GM12878 (cell line): ENCODE results near the gene HNRNPH3. TPM values are rescaled to one million over a fixed set of nuclear protein-coding genes. Genes with fewer than 3 reads are reported as not detected.

Source experiments
- ATAC-seq: fragments of 200-7000 bp; cut with Tn5 transposase; 3 replicates; pipeline ENCODE4 v1.9.1; 2020; ENCODE audit warnings: mild to moderate bottlenecking, moderate library complexity
- BruUV-seq: library from RNA; stranded (reverse); fragments of 400-500 nt; replicated peaks from 2 replicates; lab custom pipeline; 2021; lab: Mats Ljungman, UMichigan
- CTCF ChIA-PET: fragments of 300-600 bp; sonication (Branson Sonifier 250); formaldehyde crosslinking; extraction: SDS; loops from one replicate; lab custom pipeline; 2021; ENCODE audit warnings: inconsistent platforms; lab: Yijun Ruan, JAX
- POLR2A ChIA-PET: fragments of 350-600 bp; formaldehyde crosslinking; extraction: SDS; loops from one replicate; lab custom pipeline; 2021; ENCODE audit warnings: inconsistent platforms; lab: Charles Lee
- RAD21 ChIA-PET: fragments of 300-600 bp; sonication (Branson Sonifier 250); formaldehyde crosslinking; loops from one replicate; lab custom pipeline; 2023; ENCODE audit warnings: antibody characterized with exemption; ENCODE audit not compliant: unreplicated experiment; lab: Charles Lee
- SMC1A ChIA-PET: fragments of 300-600 bp; sonication (Branson Sonifier 250); formaldehyde crosslinking; loops from one replicate; lab custom pipeline; 2023; ENCODE audit not compliant: unreplicated experiment, uncharacterized antibody; lab: Charles Lee
- DNase-seq: peaks from one replicate; pipeline ENCODE4 v3.0.0-alpha.2; 2011; ENCODE audit warnings: low read depth, low spot score
- FAIRE-seq: peaks from 3 replicates; lab custom pipeline; 2011; peaks lifted over from hg19 to GRCh38; lab: Jason Lieb, UNC
- H2AFZ ChIP-seq: 2 replicates; pipeline ENCODE4 v1.6.0; 2011; ENCODE audit warnings: low read depth, low read length, control low read depth; ENCODE audit not compliant: control insufficient read depth
- H3K27ac ChIP-seq: 2 replicates; pipeline ENCODE4 v1.5.1; 2011; ENCODE audit warnings: control low read depth; ENCODE audit not compliant: control insufficient read depth, insufficient read depth
- H3K27me3 ChIP-seq, 2 experiments: replicated peaks in 1 of 2; 2 replicates each; pipeline versions ENCODE4 v1.6.0 to v1.6.1; 2011; ENCODE audit warnings: low read length in 1 of 2; ENCODE audit not compliant: control insufficient read depth in 2 of 2, insufficient read depth in 2 of 2
- H3K36me3 ChIP-seq, 2 experiments: 2 replicates each; pipeline ENCODE4 v1.5.1; 2011; ENCODE audit warnings: low read length in 1 of 2; ENCODE audit not compliant: control insufficient read depth in 2 of 2, insufficient read depth in 2 of 2
- H3K4me1 ChIP-seq: 2 replicates; pipeline ENCODE4 v1.6.1; 2011; ENCODE audit warnings: mild to moderate bottlenecking, low read length, moderate library complexity, mixed read lengths; ENCODE audit not compliant: control insufficient read depth, insufficient read depth
- H3K4me2 ChIP-seq: 2 replicates; pipeline ENCODE4 v1.6.0; 2011; ENCODE audit warnings: control low read depth; ENCODE audit not compliant: control insufficient read depth, insufficient read depth
- H3K4me3 ChIP-seq: fragments of 200-600 bp; sonication (generic); 2 replicates; pipeline ENCODE4 v1.5.1; 2016
- H3K79me2 ChIP-seq: 2 replicates; pipeline ENCODE4 v1.6.0; 2011; ENCODE audit warnings: low read length; ENCODE audit not compliant: control insufficient read depth, insufficient read depth
- H3K9ac ChIP-seq: 2 replicates; pipeline ENCODE4 v1.8.0; 2011; ENCODE audit warnings: low read length, control low read depth, mixed read lengths; ENCODE audit not compliant: control insufficient read depth, insufficient read depth
- H3K9me3 ChIP-seq: replicated peaks from 3 replicates; pipeline ENCODE4 v1.5.1; 2011; ENCODE audit warnings: mild to moderate bottlenecking, low read length; ENCODE audit not compliant: control insufficient read depth, insufficient read depth
- H4K20me1 ChIP-seq: 2 replicates; pipeline ENCODE4 v1.6.0; 2011; ENCODE audit not compliant: control insufficient read depth, insufficient read depth
- ATF7 ChIP-seq: fragments of 450-650 bp; IDR thresholded peaks from 2 replicates; pipeline ENCODE4 v1.6.1; 2016; ENCODE audit warnings: low read depth, mild to moderate bottlenecking
- CBX3 ChIP-seq: fragments of 200-600 bp; sonication (generic); IDR thresholded peaks from 2 replicates; pipeline ENCODE4 v1.6.1; 2016; ENCODE audit warnings: low read depth, borderline replicate concordance
- CEBPB ChIP-seq, 2 experiments: fragments of 150-350 bp in 1 of 2; IDR thresholded peaks; 2 replicates each; pipeline ENCODE4 v1.6.1; 2012 to 2014; ENCODE audit warnings: low read depth in 2 of 2, low read length in 2 of 2, borderline replicate concordance in 1 of 2, inconsistent platforms in 1 of 2
- FOXM1 ChIP-seq: IDR thresholded peaks from 2 replicates; pipeline ENCODE4 v1.6.1; 2012; ENCODE audit warnings: low read depth, mild to moderate bottlenecking, inconsistent platforms, low read length, moderate library complexity
- NRF1 ChIP-seq: conservative IDR thresholded peaks from 2 replicates; pipeline ENCODE4 v1.6.1; 2011; ENCODE audit warnings: mild to moderate bottlenecking, low read depth, low read length, improper control_type of control experiment
- SMARCA5 ChIP-seq: fragments of 450-650 bp; IDR thresholded peaks from 2 replicates; pipeline ENCODE4 v1.6.1; 2017; ENCODE audit warnings: mild to moderate bottlenecking
- SP1 ChIP-seq: IDR thresholded peaks from one replicate; pipeline ENCODE4 v1.6.1; 2011; ENCODE audit warnings: low read depth, low read length
- SPI1 ChIP-seq: IDR thresholded peaks from 2 replicates; pipeline ENCODE4 v1.6.1; 2011; ENCODE audit warnings: low read depth, mild to moderate bottlenecking, low read length, moderate library complexity, borderline replicate concordance; ENCODE audit not compliant: insufficient read depth
- TCF7 ChIP-seq: IDR thresholded peaks from 2 replicates; pipeline ENCODE4 v1.6.1; 2014; ENCODE audit warnings: antibody characterized with exemption, borderline replicate concordance
- ZBED1 ChIP-seq: IDR thresholded peaks from 2 replicates; pipeline ENCODE4 v1.6.1; 2016; ENCODE audit warnings: borderline replicate concordance
- in situ Hi-C: fragments of 300-500 bp; cut with MboI; formaldehyde crosslinking; loops from 9 replicates; pipeline ENCODE4 v1.14.3; 2018; ENCODE audit warnings: mixed read lengths
- intact Hi-C: fragments of 100-400 bp; cut with micrococcal nuclease; formaldehyde crosslinking; loops from one replicate; pipeline ENCODE4 v1.14.2; 2022; ENCODE audit not compliant: unreplicated experiment
- polyA plus RNA-seq, 11 experiments: library from polyadenylated mRNA; depleted of rRNA in 4 of 11; unstranded in 6 of 11; stranded (reverse) in 5 of 11; fragments of >200 nt; fragmentation: Nextera tagmentation in 4 of 11; fragmentation: Illumina TruSeq in 1 of 11; extraction: Ambion mirVana in 4 of 11; extraction: Trizol in 1 of 11; gene quantifications; 1 replicate in 1 of 11; 2 replicates in 10 of 11; pipeline versions ENCODE4 v1.2.1 to v1.2.3, GENCODE V29; 2011 to 2016; ENCODE audit warnings: inconsistent platforms in 2 of 11, missing spikeins in 2 of 11, low read depth in 1 of 11
- total RNA-seq, 4 experiments: library from RNA; depleted of rRNA in 3 of 4; stranded (reverse); fragments of >200 nt in 3 of 4; fragmentation: Illumina TruSeq in 1 of 4; extraction: Trizol in 1 of 4; gene quantifications; 2 replicates each; pipeline versions ENCODE4 v1.2.1 to v1.2.3, GENCODE V29; 2013 to 2021
- TF ChIP-seq, protein P1 (sequence below): IDR thresholded peaks from 2 replicates; pipeline ENCODE4 v1.6.1; 2011; ENCODE audit warnings: low read depth, mild to moderate bottlenecking, low read length, moderate library complexity, borderline replicate concordance; ENCODE audit errors: extremely low read depth
- TF ChIP-seq, protein P2 (sequence below): fragments of 150-350 bp; IDR thresholded peaks from 2 replicates; pipeline ENCODE4 v1.6.1; 2014; ENCODE audit warnings: mild to moderate bottlenecking, low read depth, low read length
- TF ChIP-seq, protein P3 (sequence below): IDR thresholded peaks from 2 replicates; pipeline ENCODE4 v1.6.1; 2011; ENCODE audit warnings: borderline replicate concordance, low read depth, mild to moderate bottlenecking, moderate library complexity, low read length; ENCODE audit not compliant: insufficient read depth, poor library complexity, severe bottlenecking
- TF ChIP-seq, protein P4 (sequence below): IDR thresholded peaks from 2 replicates; pipeline ENCODE4 v1.6.1; 2011; ENCODE audit warnings: borderline replicate concordance, low read depth, mild to moderate bottlenecking, moderate library complexity, mixed read lengths, low read length; ENCODE audit not compliant: insufficient read depth; ENCODE audit errors: extremely low read length
- TF ChIP-seq, protein P5 (sequence below): IDR thresholded peaks from 2 replicates; pipeline ENCODE4 v1.6.1; 2011; ENCODE audit warnings: low read depth, low read length, improper control_type of control experiment, borderline replicate concordance
- TF ChIP-seq, protein P6 (sequence below): fragments of 450-650 bp; IDR thresholded peaks from 2 replicates; pipeline ENCODE4 v1.6.1; 2018; ENCODE audit warnings: borderline replicate concordance, mild to moderate bottlenecking; ENCODE audit not compliant: partially characterized antibody

Gene HNRNPH3
- total and polyA plus RNA-seq, 10 of the 15 experiments (the other 5 are each of a cell fraction or from before 2014, with no cell fraction given): 20.1 to 292 (median 121) TPM

DNA sequence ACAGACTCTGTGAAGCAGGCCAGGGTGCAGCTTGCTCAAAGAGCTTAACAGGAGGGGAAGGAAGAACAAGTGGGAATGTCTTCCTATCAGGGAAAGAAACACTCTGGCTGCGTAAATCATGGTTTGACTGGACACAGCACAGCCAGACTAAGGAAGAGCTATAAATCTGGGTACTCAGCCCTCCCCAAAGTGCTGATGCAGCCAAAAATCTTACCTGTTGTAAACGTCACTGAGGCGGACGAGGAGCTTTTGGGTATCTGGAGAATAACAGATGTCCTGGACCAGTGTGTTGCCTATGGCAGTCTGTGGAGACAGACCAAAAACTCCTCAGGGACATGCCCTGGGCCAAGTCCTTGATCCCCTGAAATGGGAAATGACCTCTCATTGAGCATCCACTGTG lies 43.1 kb upstream of the HNRNPH3 start (continued):
- TF ChIP-seq SMARCA5: no peak
- no peak for TF ChIP-seq FOXM1
- TF ChIP-seq, protein P1, sequence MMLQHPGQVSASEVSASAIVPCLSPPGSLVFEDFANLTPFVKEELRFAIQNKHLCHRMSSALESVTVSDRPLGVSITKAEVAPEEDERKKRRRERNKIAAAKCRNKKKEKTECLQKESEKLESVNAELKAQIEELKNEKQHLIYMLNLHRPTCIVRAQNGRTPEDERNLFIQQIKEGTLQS: no peak
- TF ChIP-seq TCF7: no peak
- TF ChIP-seq ZBED1: no peak

DNA sequence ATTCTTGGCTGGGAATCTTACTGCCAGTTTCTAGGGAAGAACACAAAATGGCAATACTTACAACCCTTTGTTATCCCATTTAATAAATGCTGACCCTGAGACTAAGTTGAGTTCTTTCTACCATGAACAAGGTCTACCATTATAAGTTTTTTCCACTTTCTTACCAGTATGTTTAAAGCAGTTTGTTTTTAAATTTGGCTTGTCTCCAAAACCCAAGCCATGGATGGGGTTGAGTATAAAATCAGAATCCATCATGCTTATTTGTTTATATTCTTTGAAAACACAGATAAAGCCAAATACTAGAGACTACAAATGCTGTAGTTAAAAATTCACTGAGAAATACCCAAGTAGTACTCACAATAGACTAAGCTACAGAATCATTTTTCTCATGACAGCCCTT lies 41.1 kb upstream of the HNRNPH3 start:
- Histone ChIP-seq H3K36me3 (no peaks in the 10 kb centered on the region), H3K27ac (no peak overlapping the region), H3K27me3 (no peaks in the 10 kb centered on the region), H3K9me3 (no peaks in the 10 kb centered on the region), H3K4me1 (no peaks in the 10 kb centered on the region), H4K20me1 (no peaks in the 10 kb centered on the region), H2AFZ (no peak overlapping the region), H3K9ac (no peak overlapping the region), H3K79me2 (no peaks in the 10 kb centered on the region), H3K4me2 (no peak overlapping the region), H3K4me3 (no peak overlapping the region)
- intact Hi-C loops (no loop called here), in situ Hi-C loops (no loop called here)
- POLR2A ChIA-PET: no interaction called here
- BruUV-seq: no TSS peak
- no peak for ATAC-seq
- SMC1A ChIA-PET: interaction anchor here (1.4 kb wide), 1 partner anchor 78 kb away, joined by 3 read pairs; no protein-coding TSS in a partner anchor
- FAIRE-seq: no peak
- no peak for DNase-seq
- CTCF ChIA-PET: no interaction called here
- RAD21 ChIA-PET: no interaction called here
- TF ChIP-seq ATF7 (no peak), CBX3 (no peak), NRF1 (no peak), SPI1 (no peak), SP1 (no peak), CEBPB (IDR thresholded peaks at IDR 0.05; ENCODE audit: borderline replicate concordance in 1 of 2, low read depth in 2 of 2, low read length in 2 of 2) (no peak)
- TF ChIP-seq, protein P2, sequence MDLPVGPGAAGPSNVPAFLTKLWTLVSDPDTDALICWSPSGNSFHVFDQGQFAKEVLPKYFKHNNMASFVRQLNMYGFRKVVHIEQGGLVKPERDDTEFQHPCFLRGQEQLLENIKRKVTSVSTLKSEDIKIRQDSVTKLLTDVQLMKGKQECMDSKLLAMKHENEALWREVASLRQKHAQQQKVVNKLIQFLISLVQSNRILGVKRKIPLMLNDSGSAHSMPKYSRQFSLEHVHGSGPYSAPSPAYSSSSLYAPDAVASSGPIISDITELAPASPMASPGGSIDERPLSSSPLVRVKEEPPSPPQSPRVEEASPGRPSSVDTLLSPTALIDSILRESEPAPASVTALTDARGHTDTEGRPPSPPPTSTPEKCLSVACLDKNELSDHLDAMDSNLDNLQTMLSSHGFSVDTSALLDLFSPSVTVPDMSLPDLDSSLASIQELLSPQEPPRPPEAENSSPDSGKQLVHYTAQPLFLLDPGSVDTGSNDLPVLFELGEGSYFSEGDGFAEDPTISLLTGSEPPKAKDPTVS: no peak
- TF ChIP-seq, protein P3, sequence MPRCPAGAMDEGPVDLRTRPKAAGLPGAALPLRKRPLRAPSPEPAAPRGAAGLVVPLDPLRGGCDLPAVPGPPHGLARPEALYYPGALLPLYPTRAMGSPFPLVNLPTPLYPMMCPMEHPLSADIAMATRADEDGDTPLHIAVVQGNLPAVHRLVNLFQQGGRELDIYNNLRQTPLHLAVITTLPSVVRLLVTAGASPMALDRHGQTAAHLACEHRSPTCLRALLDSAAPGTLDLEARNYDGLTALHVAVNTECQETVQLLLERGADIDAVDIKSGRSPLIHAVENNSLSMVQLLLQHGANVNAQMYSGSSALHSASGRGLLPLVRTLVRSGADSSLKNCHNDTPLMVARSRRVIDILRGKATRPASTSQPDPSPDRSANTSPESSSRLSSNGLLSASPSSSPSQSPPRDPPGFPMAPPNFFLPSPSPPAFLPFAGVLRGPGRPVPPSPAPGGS: no peak
- TF ChIP-seq, protein P4, sequence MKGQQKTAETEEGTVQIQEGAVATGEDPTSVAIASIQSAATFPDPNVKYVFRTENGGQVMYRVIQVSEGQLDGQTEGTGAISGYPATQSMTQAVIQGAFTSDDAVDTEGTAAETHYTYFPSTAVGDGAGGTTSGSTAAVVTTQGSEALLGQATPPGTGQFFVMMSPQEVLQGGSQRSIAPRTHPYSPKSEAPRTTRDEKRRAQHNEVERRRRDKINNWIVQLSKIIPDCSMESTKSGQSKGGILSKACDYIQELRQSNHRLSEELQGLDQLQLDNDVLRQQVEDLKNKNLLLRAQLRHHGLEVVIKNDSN: no peak
- TF ChIP-seq, protein P5, sequence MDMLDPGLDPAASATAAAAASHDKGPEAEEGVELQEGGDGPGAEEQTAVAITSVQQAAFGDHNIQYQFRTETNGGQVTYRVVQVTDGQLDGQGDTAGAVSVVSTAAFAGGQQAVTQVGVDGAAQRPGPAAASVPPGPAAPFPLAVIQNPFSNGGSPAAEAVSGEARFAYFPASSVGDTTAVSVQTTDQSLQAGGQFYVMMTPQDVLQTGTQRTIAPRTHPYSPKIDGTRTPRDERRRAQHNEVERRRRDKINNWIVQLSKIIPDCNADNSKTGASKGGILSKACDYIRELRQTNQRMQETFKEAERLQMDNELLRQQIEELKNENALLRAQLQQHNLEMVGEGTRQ: no peak
- TF ChIP-seq, protein P6, sequence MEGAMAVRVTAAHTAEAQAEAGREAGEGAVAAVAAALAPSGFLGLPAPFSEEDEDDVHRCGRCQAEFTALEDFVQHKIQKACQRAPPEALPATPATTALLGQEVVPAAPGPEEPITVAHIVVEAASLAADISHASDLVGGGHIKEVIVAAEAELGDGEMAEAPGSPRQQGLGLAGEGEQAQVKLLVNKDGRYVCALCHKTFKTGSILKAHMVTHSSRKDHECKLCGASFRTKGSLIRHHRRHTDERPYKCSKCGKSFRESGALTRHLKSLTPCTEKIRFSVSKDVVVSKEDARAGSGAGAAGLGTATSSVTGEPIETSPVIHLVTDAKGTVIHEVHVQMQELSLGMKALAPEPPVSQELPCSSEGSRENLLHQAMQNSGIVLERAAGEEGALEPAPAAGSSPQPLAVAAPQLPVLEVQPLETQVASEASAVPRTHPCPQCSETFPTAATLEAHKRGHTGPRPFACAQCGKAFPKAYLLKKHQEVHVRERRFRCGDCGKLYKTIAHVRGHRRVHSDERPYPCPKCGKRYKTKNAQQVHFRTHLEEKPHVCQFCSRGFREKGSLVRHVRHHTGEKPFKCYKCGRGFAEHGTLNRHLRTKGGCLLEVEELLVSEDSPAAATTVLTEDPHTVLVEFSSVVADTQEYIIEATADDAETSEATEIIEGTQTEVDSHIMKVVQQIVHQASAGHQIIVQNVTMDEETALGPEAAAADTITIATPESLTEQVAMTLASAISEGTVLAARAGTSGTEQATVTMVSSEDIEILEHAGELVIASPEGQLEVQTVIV: no peak
